ENCODE measurements around the gene SNX22. TPM values are rescaled to one million over a fixed set of nuclear protein-coding genes. Genes with fewer than 3 reads are reported as not detected.

Gene SNX22
- total and polyA plus RNA-seq, 2 donors (not counting 1 experiment from before 2014, with no cell fraction given): 0.17 TPM; not detected in 1

DNA sequence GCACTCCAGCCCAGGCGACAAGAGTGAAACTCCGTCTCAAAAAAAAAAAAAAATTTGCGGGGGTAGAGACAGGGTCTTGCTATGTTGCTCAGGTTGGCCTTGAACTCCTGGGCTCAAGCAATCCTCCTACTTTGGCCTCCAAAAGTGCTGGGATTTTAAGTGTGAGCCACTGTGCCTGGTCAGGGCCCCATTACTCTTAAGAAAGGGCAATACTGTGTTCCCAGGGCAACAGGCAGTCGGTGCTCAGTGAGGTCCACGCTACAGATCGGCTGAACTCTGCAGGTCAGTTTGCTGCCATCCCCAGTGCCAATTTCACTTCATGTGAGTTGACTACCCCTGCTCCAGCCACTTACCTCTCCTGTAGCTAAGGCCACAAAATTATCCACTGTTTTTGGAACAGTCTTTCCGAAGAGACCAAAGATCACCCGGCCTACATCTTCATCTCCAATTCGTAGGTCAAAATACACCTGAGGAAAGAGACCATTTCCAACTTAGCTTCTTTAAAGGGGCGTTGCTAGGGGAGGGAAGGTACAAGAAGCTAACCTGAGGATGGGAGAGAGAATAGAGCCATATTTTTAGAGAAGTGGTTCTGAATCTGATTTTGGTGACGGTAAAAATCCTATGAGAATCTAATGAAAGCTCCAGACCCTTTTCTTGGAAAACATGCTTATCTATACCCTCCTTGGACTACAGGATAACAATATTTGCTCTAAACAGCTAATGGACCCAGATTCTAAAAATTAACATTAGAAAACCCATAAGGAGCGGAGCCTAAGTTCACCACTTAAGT lies 10.4 kb downstream of the SNX22 start:
- Histone ChIP-seq H3K4me3 (replicated peaks in 1 of 4; ENCODE audit: control extremely low read depth in 1 of 4, insufficient read depth in 1 of 4, low read depth in 3 of 4, low read length in 4 of 4) (peak overlapping the region; percentile 74 to 93 (median 77)), H3K9me3 (ENCODE audit: control insufficient read depth, insufficient read depth, low read depth, low read length) (no peaks in the 10 kb centered on the region), H2AFZ (ENCODE audit: low read length) (no peak overlapping the region), H3K79me2 (ENCODE audit: control insufficient read depth, insufficient read depth, low read length) (peaks cover 36% of the 10 kb centered on the region), H3K4me1 (ENCODE audit: control insufficient read depth, extremely low read depth, insufficient read depth, low read length) (peaks cover 3% of the 10 kb centered on the region), H4K20me1 (ENCODE audit: control insufficient read depth, extremely low read depth, insufficient read depth, low read length) (no peaks in the 10 kb centered on the region), H3K27ac (ENCODE audit: insufficient read depth, low read length) (peak overlapping the region; percentile 89), H3K4me2 (ENCODE audit: extremely low read depth, insufficient read depth, low read length) (peak overlapping the region; percentile 80), H3K9ac (ENCODE audit: insufficient read depth, low read length) (peak overlapping the region; percentile 96), H3K36me3 (ENCODE audit: control insufficient read depth, insufficient read depth, low read length) (peaks cover 27% of the 10 kb centered on the region), H3K27me3 (ENCODE audit: control insufficient read depth, insufficient read depth, low read length) (no peaks in the 10 kb centered on the region)
- TF ChIP-seq, protein P1, sequence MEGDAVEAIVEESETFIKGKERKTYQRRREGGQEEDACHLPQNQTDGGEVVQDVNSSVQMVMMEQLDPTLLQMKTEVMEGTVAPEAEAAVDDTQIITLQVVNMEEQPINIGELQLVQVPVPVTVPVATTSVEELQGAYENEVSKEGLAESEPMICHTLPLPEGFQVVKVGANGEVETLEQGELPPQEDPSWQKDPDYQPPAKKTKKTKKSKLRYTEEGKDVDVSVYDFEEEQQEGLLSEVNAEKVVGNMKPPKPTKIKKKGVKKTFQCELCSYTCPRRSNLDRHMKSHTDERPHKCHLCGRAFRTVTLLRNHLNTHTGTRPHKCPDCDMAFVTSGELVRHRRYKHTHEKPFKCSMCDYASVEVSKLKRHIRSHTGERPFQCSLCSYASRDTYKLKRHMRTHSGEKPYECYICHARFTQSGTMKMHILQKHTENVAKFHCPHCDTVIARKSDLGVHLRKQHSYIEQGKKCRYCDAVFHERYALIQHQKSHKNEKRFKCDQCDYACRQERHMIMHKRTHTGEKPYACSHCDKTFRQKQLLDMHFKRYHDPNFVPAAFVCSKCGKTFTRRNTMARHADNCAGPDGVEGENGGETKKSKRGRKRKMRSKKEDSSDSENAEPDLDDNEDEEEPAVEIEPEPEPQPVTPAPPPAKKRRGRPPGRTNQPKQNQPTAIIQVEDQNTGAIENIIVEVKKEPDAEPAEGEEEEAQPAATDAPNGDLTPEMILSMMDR (conservative IDR thresholded peaks at IDR 0.05 in 1 of 2, IDR thresholded peaks at IDR 0.05 in 1 of 2; ENCODE audit: low read depth in 1 of 2, low read length in 2 of 2): no peak
- TF ChIP-seq EZH2 (IDR thresholded peaks at IDR 0.05; ENCODE audit: low read length, missing control alignments): no peak
- no peak for DNase-seq (ENCODE audit: low read depth in 2 of 2)

DNA sequence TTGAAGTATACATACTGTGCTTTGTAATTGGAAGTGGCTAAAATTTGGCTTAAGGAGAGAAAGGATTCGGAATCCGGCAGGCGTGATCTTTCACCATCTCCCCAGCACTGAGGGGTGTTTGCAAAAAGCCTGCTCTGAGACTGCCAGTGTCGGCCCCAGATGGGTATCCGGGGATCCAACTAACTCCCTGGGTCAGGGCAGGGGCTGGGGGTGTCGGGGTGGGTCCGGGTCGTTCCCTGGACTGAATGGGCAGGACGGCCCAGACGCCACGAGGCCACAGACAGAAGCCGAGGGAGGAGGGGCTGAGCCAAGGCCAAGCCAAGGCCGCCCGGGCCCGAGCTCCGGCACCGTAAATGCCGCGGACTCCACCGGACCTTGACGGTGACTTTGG lies 10.9 kb downstream of the SNX22 start:
- DNase-seq (ENCODE audit: low read depth in 2 of 2): no peak

More for the DNA sequence above, 10.9 kb downstream of the SNX22 start:
- peak overlapping the region; percentile 89 for H3K27ac ChIP-seq (ENCODE audit: insufficient read depth, low read length)
- H3K4me3 ChIP-seq (replicated peaks in 1 of 4; ENCODE audit: control extremely low read depth in 1 of 4, insufficient read depth in 1 of 4, low read depth in 3 of 4, low read length in 4 of 4): peak overlapping the region; percentile 74 to 93 (median 77)
- H3K9me3 ChIP-seq (ENCODE audit: control insufficient read depth, insufficient read depth, low read depth, low read length): no peaks in the 10 kb centered on the region
- H2AFZ ChIP-seq (ENCODE audit: low read length): no peak overlapping the region
- H3K36me3 ChIP-seq (ENCODE audit: control insufficient read depth, insufficient read depth, low read length): peaks cover 23% of the 10 kb centered on the region
- H3K79me2 ChIP-seq (ENCODE audit: control insufficient read depth, insufficient read depth, low read length): peaks cover 36% of the 10 kb centered on the region
- no peaks in the 10 kb centered on the region for H3K27me3 ChIP-seq (ENCODE audit: control insufficient read depth, insufficient read depth, low read length)
- no peak for TF ChIP-seq EZH2 (IDR thresholded peaks at IDR 0.05; ENCODE audit: low read length, missing control alignments)
- TF ChIP-seq, protein P1 (conservative IDR thresholded peaks at IDR 0.05 in 1 of 2, IDR thresholded peaks at IDR 0.05 in 1 of 2; ENCODE audit: low read depth in 1 of 2, low read length in 2 of 2): no peak
- H3K4me1 ChIP-seq (ENCODE audit: control insufficient read depth, extremely low read depth, insufficient read depth, low read length): peaks cover 3% of the 10 kb centered on the region
- H4K20me1 ChIP-seq (ENCODE audit: control insufficient read depth, extremely low read depth, insufficient read depth, low read length): no peaks in the 10 kb centered on the region
- H3K4me2 ChIP-seq (ENCODE audit: extremely low read depth, insufficient read depth, low read length): peak overlapping the region; percentile 80
- H3K9ac ChIP-seq (ENCODE audit: insufficient read depth, low read length): peak overlapping the region; percentile 96
